HG03354 (cell line): ENCODE results near the gene RBM11.
"Not testable (repeated sequence)": the region's sequence is repeated elsewhere in the genome, so short reads cannot be mapped to it uniquely, and the experiment has no call there.

Source experiments
- ATAC-seq: cut with Tn5 transposase; IDR thresholded peaks from one replicate; pipeline ENCODE4 v1.9.1; 2021; ENCODE audit warnings: mild to moderate bottlenecking; ENCODE audit not compliant: unreplicated experiment, poor library complexity, severe bottlenecking

RBM11 gene

DNA sequence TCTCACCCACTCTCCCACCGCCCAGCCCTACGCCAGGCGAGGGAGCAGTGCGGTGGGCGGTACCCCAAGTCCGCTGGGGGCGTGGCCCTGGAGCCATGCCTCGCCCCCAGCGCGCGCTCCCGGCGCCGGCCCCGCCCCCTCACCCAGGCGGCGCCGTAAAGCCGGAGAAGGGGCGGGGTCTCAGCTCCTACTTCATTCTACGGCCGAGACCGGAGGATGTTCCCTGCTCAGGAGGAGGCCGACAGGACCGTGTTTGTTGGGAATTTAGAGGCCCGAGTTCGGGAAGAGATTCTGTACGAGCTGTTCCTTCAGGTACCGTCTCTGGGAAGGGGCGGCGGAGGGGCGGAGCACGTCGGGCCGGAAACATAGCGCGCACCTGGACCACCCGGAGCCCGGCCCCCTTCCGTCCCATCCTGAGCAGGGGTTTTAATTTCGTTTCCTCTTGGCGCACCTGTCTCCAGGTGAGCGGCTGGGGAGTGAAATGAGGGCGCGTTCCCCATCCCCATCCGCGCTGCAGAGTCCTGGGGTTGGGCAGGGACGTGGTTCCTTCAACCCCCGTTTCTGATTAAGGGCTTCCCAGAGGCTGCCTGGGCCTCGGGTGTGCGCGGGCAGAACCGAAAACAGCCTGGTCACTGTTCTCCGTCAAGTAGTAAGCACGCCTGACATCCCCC is at the start of gene RBM11:
TSS of gene RBM11 (plus strand) at position 187 of the 671 bp plus-strand sequence. CDS start at position 217, 30 bp downstream.
- peak; percentile 93 for ATAC-seq

DNA sequence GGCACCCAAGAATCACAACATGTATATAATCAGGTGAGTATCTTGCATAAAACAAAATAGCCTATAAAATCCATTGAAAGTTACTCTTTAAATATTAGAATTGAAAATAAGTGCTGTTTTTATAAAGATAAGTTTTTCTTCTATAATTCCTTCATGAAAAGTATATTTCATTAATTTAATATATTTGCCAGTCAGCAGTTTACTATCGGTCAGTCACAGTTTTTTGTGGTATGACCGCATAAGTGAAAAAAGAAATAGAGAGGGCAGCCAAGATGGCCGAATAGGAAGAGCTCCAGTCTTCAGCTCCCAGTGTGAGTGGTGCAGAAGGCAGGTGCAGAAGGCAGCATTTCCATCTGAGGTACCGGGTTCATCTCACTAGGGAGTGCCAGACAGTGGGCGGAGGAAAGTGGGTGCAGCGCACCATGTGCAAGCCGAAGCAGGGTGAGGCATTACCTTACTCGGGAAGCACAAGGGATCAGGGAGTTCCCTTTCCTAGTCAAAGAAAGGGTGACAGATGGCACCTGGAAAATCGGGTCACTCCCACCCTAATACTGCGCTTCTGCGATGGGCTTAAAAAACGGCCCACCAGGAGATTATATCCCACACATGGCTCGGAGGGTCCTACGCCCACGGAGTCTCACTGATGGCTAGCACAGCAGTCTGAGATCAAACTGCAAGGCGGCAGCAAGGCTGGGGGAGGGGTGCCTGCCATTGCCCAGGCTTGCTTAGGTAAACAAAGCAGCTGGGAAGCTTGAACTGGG is 49.3 kb upstream of the RBM11 start:
- not testable (repeated sequence) for ATAC-seq

DNA sequence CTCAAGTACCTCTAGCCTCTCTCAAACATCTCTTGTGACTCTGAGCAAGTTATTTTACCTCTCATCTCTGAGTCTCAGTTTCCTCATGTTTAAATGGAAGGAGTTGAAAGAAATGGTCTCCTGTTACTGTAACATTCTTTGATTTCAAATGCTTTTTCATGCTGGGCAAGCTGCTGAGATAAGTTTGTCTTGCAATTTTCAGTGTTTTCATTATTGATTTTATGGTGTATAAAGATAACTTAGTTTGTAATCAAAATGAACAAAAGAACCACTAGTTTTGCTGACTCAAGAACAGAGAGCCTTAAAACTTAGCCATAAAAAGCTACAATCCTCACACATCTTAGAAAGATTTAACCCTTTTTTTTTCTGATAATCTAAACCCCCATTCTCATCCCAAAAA is 9.7 kb upstream of the RBM11 start:
- ATAC-seq: no peak

GRCh38 chr21:14210738-14211137 is 5.2 kb upstream of the RBM11 start, which contains the start of gene LIPI:
Gene LIPI, minus strand, starts transcription at chr21:14210955. Its CDS starts 110 bp downstream, at chr21:14210845.
- no peak for ATAC-seq

GRCh38 chr21:14213164-14213563 is 2.8 kb upstream of the RBM11 start:
- ATAC-seq: no peak

GRCh38 chr21:14223365-14223764 is 7.4 kb downstream of the RBM11 start:
- no peak for ATAC-seq

- ATAC-seq: no peak
These were observed 13.4 kb downstream of the RBM11 start for GRCh38 chr21:14229399-14229798.

DNA sequence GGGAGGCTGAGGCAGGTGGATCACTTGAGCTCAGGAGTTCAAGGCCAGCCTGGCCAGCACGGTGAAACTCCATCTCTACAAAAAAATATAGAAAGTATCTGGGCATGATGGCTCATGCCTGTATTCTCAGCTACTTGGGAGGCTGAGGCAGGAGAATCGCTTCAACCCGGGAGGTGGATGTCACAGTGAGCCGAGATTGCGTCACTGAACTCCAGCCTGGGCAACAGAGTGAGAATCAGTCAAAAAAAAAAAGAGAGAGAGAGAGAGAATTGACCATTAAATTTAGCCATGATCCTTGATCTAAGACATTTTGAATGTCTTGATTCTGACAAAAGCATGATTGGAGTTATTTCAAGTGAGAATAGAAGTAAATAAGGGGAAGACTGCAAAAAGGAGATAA is 19.1 kb downstream of the RBM11 start:
- ATAC-seq: no peak

- ATAC-seq: no peak
These were observed 20.2 kb downstream of the RBM11 start for GRCh38 chr21:14236180-14236579.

DNA sequence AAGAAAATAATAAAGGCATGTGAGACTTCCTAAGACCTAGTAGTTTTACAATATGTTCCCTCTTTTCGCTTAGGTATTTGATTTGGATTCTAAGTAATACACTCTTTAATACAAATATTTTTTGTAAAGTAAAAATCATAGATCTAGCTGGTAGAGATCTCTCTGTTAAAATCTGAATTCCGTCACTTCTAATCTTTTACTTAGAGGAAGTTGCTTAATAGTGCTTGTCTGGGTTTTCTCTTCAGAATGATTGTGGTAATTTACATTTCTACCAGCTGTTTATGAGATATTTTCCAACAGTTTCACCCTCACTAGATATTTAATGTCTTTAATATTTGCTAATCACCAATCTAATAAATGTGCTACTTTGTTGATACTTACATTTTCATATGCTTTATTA is 23.3 kb downstream of the RBM11 start:
- no peak for ATAC-seq

DNA sequence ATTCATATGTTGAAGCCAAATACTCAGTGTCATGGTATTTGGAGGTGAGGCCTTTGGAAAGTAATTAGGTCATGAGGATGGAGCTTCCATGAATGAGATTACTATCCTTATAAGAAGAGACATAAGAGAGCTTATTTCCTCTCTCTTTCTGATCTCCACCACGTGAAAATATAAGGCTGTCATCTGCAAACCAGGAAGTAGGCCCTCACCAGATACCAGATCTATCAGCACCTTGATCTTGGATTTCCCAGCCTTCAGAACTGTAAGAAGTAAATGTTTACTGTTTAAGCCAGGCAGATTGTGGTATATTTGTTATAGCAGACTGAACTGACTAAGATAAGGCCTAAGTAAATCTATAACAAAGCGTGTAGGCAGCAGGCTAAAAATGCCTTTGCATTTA is 25.3 kb downstream of the RBM11 start:
- no peak for ATAC-seq

- ATAC-seq: no peak
These were observed 27.5 kb downstream of the RBM11 start for GRCh38 chr21:14243461-14243860.

GRCh38 chr21:14243874-14244273 is 27.9 kb downstream of the RBM11 start:
- ATAC-seq: no peak

GRCh38 chr21:14244911-14245310 is 29.0 kb downstream of the RBM11 start:
- ATAC-seq: no peak

- ATAC-seq: no peak
These were observed 29.8 kb downstream of the RBM11 start for GRCh38 chr21:14245711-14246110.

DNA sequence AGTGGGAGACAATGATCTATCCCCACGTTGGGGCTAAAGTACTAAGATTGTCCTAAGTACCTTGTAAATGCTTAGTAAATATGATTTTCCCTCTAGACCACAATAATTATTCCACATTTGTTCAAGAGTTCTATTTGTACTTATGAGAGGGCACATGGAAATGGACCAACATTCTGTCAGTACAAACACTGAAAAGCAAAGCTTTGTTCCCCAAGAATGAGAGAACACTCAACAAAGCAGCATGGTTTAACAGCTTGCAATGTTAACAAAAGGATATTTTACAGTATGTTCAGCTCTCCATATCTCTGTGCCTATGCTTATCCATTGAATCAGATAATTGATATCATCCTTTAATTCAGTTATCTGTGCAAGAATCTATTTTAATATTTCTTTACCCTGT is 35.4 kb downstream of the RBM11 start:
- ATAC-seq: no peak

GRCh38 chr21:14259747-14260146 is 43.8 kb downstream of the RBM11 start:
- peak; percentile 72 for ATAC-seq

GRCh38 chr21:14260174-14260764 is 44.3 kb downstream of the RBM11 start:
- no peak for ATAC-seq

GRCh38 chr21:14262039-14262438 is 46.1 kb downstream of the RBM11 start:
- ATAC-seq: no peak

DNA sequence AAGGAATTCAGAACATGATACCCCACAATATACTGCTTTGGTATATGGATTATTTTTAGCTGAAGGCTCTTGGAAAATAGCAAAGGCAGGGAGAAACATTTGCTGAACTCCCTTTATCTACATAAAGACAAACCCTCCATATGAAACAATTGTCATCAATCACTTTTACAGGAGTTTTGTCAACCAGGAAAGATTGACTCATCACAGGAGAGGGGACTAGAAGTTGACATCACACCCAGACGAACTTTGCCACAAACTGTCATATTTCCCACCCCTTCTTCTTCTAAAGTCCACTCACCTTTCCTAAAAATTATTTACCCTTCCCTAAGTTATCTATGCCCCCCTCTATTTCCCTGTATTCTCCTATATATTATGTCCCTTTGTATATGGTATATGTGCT is 47.9 kb downstream of the RBM11 start:
- no peak for ATAC-seq

DNA sequence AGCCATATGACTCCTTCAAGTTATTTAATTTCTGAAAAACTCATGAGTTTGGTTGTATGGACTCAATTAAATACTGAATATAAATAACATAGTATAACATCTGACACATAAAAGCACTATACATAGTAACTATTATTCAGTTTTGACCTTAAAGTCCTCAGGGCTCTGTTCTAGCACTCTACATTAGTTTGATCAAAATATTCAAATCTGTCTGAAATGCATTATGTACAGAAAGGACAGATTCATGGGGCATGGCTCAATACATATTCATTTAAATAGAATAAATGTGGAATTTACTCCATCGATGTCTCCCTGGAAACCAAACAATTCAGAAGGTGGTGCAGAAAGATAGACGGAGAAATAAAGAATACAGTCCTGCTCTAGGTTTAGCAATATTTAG is 49.1 kb downstream of the RBM11 start:
- ATAC-seq: no peak
